ENCODE measurements around the gene ZNF598.

- TF ChIP-seq POLR2AphosphoS5 (IDR thresholded peaks at IDR 0.05; ENCODE audit: borderline replicate concordance, low read depth, low read length) (peak; percentile 65), EZH2 (IDR thresholded peaks at IDR 0.05) (no peak), FOXP2 (optimal IDR thresholded peaks at IDR 0.05; ENCODE audit: control extremely low read depth, extremely low read length, insufficient read depth) (no peak)
These were observed 13.7 kb upstream of the ZNF598 start for GRCh38 chr16:2023092-2024031.

All from SK-N-MC (cell line).